CD14-positive monocyte (primary cell): Measurements from ENCODE around the gene CDC42BPB. TPM values are rescaled to one million over a fixed set of nuclear protein-coding genes. Genes with fewer than 3 reads are reported as not detected.

Source experiments
- DNase-seq, 3 donors: peaks; one replicate each; pipeline ENCODE4 v3.0.0-alpha.2; 2011 to 2022
- H2AFZ ChIP-seq: 2 replicates; pipeline ENCODE4 v1.6.0; 2012; ENCODE audit warnings: mild to moderate bottlenecking, low read depth, low read length, inconsistent platforms; ENCODE audit not compliant: insufficient read depth, poor library complexity, severe bottlenecking
- H3K27ac ChIP-seq, 2 donors: 1 replicate in 1 of 2; 2 replicates in 1 of 2; pipeline ENCODE4 v1.5.1; 2012 to 2013; ENCODE audit warnings: low read length in 2 of 2, control low read depth in 1 of 2, inconsistent platforms in 1 of 2, low read depth in 1 of 2, mild to moderate bottlenecking in 1 of 2
- H3K27me3 ChIP-seq, 2 donors: one replicate each; pipeline versions ENCODE4 v1.6.0 to v1.6.1; 2011 to 2013; ENCODE audit warnings: low read length in 2 of 2; ENCODE audit not compliant: control insufficient read depth in 2 of 2, insufficient read depth in 2 of 2
- H3K36me3 ChIP-seq, 2 donors: replicated peaks in 1 of 2; 1 replicate in 1 of 2; 2 replicates in 1 of 2; pipeline versions ENCODE4 v1.5.1 to v1.6.1; 2012 to 2013; ENCODE audit warnings: low read length in 2 of 2, control low read depth in 1 of 2, inconsistent platforms in 1 of 2, mild to moderate bottlenecking in 1 of 2; ENCODE audit not compliant: insufficient read depth in 2 of 2, control insufficient read depth in 1 of 2
- H3K4me1 ChIP-seq, 2 donors: 1 replicate in 1 of 2; 2 replicates in 1 of 2; pipeline versions ENCODE4 v1.5.1 to v1.6.1; 2012 to 2013; ENCODE audit warnings: low read length in 2 of 2, control low read depth in 1 of 2, inconsistent platforms in 1 of 2, mild to moderate bottlenecking in 1 of 2, moderate library complexity in 1 of 2; ENCODE audit not compliant: insufficient read depth in 2 of 2, control insufficient read depth in 1 of 2
- H3K4me2 ChIP-seq: replicated peaks from 2 replicates; pipeline ENCODE3; 2012; ENCODE audit warnings: low read length, moderate library complexity, mild to moderate bottlenecking; ENCODE audit not compliant: poor library complexity, severe bottlenecking; ENCODE audit errors: extremely low read depth
- H3K4me3 ChIP-seq, 3 experiments: fragments of 200-600 bp in 1 of 3; sonication (generic) in 1 of 3; replicated peaks in 1 of 3; 1 replicate in 2 of 3; 2 replicates in 1 of 3; pipeline ENCODE4 v1.5.1; 2011 to 2013; ENCODE audit warnings: low read length in 3 of 3, mild to moderate bottlenecking in 3 of 3, control low read depth in 2 of 3, low read depth in 2 of 3, inconsistent platforms in 1 of 3, moderate library complexity in 1 of 3
- H3K79me2 ChIP-seq: 2 replicates; pipeline ENCODE4 v1.6.0; 2012; ENCODE audit warnings: mild to moderate bottlenecking, control low read depth, inconsistent platforms, low read length, moderate library complexity; ENCODE audit not compliant: insufficient read depth
- H3K9ac ChIP-seq: 2 replicates; pipeline ENCODE4 v1.6.0; 2017; ENCODE audit warnings: low read length, mild to moderate bottlenecking; ENCODE audit not compliant: insufficient read depth, poor library complexity, severe bottlenecking
- H3K9me3 ChIP-seq, 2 donors: replicated peaks in 1 of 2; 1 replicate in 1 of 2; 2 replicates in 1 of 2; pipeline versions ENCODE4 v1.5.1 to v1.6.1; 2012 to 2013; ENCODE audit warnings: low read length in 2 of 2, control low read depth in 1 of 2; ENCODE audit not compliant: control insufficient read depth in 1 of 2, insufficient read depth in 1 of 2
- H4K20me1 ChIP-seq: 2 replicates; pipeline ENCODE4 v1.6.0; 2012; ENCODE audit warnings: mild to moderate bottlenecking, low read length, control low read depth, moderate library complexity; ENCODE audit not compliant: insufficient read depth
- H3K27ac Mint-ChIP-seq, 7 donors: one replicate each; pipeline ENCODE4 v1.8.0; 2020; ENCODE audit warnings: mild to moderate bottlenecking in 7 of 7, mixed read lengths in 7 of 7, moderate library complexity in 6 of 7, inconsistent platforms in 2 of 7
- H3K27me3 Mint-ChIP-seq, 3 donors: one replicate each; pipeline ENCODE4 v1.8.0; 2021 to 2022; ENCODE audit warnings: low read depth in 3 of 3, mild to moderate bottlenecking in 3 of 3, mixed read lengths in 3 of 3, moderate library complexity in 3 of 3, inconsistent platforms in 1 of 3
- H3K36me3 Mint-ChIP-seq, 2 donors: one replicate each; pipeline ENCODE4 v1.8.0; 2020; ENCODE audit warnings: mixed read lengths in 2 of 2, inconsistent platforms in 1 of 2, mild to moderate bottlenecking in 1 of 2
- H3K4me1 Mint-ChIP-seq: one replicate; pipeline ENCODE4 v1.8.0; 2020; ENCODE audit warnings: mild to moderate bottlenecking, mixed read lengths
- H3K4me3 Mint-ChIP-seq, 2 donors: one replicate each; pipeline ENCODE4 v1.8.0; 2020; ENCODE audit warnings: mild to moderate bottlenecking in 2 of 2, mixed read lengths in 2 of 2, moderate library complexity in 1 of 2
- H3K9me3 Mint-ChIP-seq, 7 donors: one replicate each; pipeline ENCODE4 v1.8.0; 2020 to 2022; ENCODE audit warnings: mixed read lengths in 7 of 7, mild to moderate bottlenecking in 6 of 7, moderate library complexity in 6 of 7, inconsistent platforms in 2 of 7
- WGBS: methylation state at CpG from one replicate; pipeline ENCODE4 v1.1.5; 2013; ENCODE audit warnings: missing lambda C conversion rate; ENCODE audit not compliant: insufficient coverage; 5-methylcytosine and 5-hydroxymethylcytosine counted together
- intact Hi-C, 2 donors: fragments of 100-400 bp; cut with micrococcal nuclease; formaldehyde crosslinking; loops; one replicate each; pipeline versions ENCODE4 v1.15.0 to v1.15.1; 2023
- polyA plus RNA-seq, 3 donors: library from polyadenylated mRNA; depleted of rRNA in 1 of 3; unstranded in 2 of 3; stranded (reverse) in 1 of 3; fragments of 300-500 nt in 2 of 3; fragments of >200 nt in 1 of 3; fragmentation: Illumina TruSeq in 2 of 3; gene quantifications; 1 replicate in 2 of 3; 2 replicates in 1 of 3; pipeline ENCODE4 v1.2.3, GENCODE V29; 2012 to 2021
- TF ChIP-seq, protein P1 (sequence below): fragments of 200-600 bp; IDR thresholded peaks from one replicate; pipeline ENCODE4 v1.8.0; 2022; ENCODE audit warnings: antibody characterized with exemption, mild to moderate bottlenecking

CDC42BPB gene
- polyA plus RNA-seq, 3 donors, result 0.25 to 19.0 (median 0.60) TPM

DNA sequence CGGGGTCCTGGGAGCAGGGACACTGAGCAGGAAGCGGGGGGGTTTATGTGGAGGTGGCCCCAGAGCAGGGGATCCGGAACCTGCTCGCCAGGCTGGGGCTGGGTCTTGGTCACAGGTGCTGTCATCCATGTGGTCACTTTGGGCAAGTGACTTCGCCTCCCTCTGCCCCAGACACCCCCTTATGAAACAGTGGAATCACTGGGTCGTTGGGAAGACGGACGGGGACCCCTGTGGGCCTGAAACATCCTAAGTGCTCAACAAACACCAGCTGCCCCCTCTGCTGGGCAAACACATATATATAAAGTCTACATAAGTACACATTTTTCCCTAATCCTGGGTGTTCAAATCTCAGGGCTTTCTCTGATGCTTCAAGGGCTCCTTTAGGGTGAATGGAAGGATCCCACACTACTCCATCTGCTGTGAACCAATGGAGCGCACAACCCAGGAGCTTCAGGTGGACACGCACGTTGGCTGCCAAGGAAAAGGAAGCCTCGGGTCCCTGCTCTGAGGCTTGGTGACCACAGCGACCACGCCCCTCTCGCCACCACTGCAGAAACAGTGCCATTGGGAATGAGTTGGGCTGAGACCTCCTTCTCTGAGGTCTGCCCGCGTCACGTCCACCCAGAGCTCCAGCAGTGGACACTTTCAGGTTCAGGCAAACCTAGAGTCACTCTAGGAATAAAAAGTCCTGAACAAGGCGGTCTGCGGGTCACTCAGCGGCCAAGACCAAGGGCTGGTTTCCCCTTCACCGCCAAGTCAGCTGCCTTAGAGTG lies 54.6 kb downstream of the CDC42BPB start:
- Mint-ChIP-seq H3K4me1 (no peaks in the 10 kb centered on the region), H3K9me3 (peaks cover 0 to 5% (median 0%) of the 10 kb centered on the region in 7 donors), H3K27ac (no peak overlapping the region), H3K36me3 (peaks cover 36 to 51% of the 10 kb centered on the region in 2 donors), H3K4me3 (no peak overlapping the region), H3K27me3 (peaks cover 0 to 3% (median 3%) of the 10 kb centered on the region in 3 donors)
- Histone ChIP-seq H3K4me1 (no peaks in the 10 kb centered on the region), H3K27ac (no peak overlapping the region), H3K9me3 (no peaks in the 10 kb centered on the region), H3K4me3 (no peak overlapping the region), H3K79me2 (no peaks in the 10 kb centered on the region), H3K4me2 (no peak overlapping the region), H3K36me3 (peaks cover 0 to 22% of the 10 kb centered on the region in 2 donors), H3K27me3 (no peaks in the 10 kb centered on the region), H2AFZ (no peak overlapping the region), H3K9ac (no peak overlapping the region), H4K20me1 (peaks cover 3% of the 10 kb centered on the region)
- no peak for DNase-seq
- intact Hi-C loops, result no loop called here
- TF ChIP-seq, protein P1, sequence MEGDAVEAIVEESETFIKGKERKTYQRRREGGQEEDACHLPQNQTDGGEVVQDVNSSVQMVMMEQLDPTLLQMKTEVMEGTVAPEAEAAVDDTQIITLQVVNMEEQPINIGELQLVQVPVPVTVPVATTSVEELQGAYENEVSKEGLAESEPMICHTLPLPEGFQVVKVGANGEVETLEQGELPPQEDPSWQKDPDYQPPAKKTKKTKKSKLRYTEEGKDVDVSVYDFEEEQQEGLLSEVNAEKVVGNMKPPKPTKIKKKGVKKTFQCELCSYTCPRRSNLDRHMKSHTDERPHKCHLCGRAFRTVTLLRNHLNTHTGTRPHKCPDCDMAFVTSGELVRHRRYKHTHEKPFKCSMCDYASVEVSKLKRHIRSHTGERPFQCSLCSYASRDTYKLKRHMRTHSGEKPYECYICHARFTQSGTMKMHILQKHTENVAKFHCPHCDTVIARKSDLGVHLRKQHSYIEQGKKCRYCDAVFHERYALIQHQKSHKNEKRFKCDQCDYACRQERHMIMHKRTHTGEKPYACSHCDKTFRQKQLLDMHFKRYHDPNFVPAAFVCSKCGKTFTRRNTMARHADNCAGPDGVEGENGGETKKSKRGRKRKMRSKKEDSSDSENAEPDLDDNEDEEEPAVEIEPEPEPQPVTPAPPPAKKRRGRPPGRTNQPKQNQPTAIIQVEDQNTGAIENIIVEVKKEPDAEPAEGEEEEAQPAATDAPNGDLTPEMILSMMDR, result no peak
- 89% methylated on average over 19 of the region's 22 CpGs for WGBS

DNA sequence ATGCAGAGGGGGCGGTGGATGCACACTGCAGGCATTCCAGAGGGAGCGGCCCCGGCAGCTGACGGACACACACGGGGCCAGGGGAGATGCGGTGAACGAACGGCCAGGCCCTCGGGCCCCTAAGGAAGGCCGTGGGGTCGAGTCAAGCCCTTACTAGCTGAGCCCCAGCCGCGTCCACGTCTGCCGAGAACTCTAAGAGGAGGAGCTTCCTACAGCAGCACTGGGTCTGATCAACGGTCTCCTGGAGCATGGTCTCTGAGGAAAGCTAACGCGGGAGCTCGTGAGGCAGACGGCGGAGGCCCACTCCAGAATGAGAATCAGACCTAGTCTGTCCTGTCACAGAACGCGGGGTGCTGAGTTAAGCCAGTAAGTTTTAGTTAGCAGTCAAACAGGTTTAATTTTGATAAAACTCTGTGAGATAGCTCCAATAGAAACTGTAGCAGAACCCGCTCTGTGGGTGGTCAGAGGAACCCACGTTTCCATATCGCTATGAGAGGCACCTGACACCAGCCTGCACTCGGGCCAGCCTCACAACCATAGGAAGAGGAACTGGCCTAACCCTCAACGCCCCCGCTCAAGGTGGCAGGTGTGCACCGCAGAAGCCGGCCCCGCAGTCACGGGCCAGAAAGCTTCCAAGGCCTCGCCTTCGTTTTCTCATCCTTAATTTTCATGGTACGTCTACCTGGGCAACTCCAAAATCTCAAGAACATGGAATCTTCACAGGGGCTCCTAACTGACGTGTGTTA lies 55.5 kb downstream of the CDC42BPB start:
- peaks cover 3% of the 10 kb centered on the region for H4K20me1 ChIP-seq
- H2AFZ ChIP-seq, result no peak overlapping the region
- no peak overlapping the region for H3K4me2 ChIP-seq
- no peaks in the 10 kb centered on the region for H3K9me3 ChIP-seq
- peaks cover 0 to 23% of the 10 kb centered on the region in 2 donors for H3K36me3 ChIP-seq
- peaks cover 0 to 3% (median 2%) of the 10 kb centered on the region in 3 donors for H3K27me3 Mint-ChIP-seq
- no peaks in the 10 kb centered on the region for H3K4me1 ChIP-seq
- H3K4me3 Mint-ChIP-seq, result no peak overlapping the region
- peaks cover 0 to 6% (median 0%) of the 10 kb centered on the region in 7 donors for H3K9me3 Mint-ChIP-seq
- H3K4me3 ChIP-seq, result no peak overlapping the region
- H3K27me3 ChIP-seq, result no peaks in the 10 kb centered on the region
- no peaks in the 10 kb centered on the region for H3K79me2 ChIP-seq
- no peaks in the 10 kb centered on the region for H3K4me1 Mint-ChIP-seq
- intact Hi-C loops, result no loop called here
- H3K36me3 Mint-ChIP-seq, result peaks cover 31 to 42% of the 10 kb centered on the region in 2 donors
- no peak overlapping the region for H3K27ac Mint-ChIP-seq
- no peak overlapping the region for H3K9ac ChIP-seq
- WGBS, result 91% methylated on average over 37 of the region's 37 CpGs
- TF ChIP-seq, protein P1, result no peak
- no peak for DNase-seq
- H3K27ac ChIP-seq, result no peak overlapping the region
